IgD-negative memory B cell (primary cell): Measurements from ENCODE around the gene PACS1. TPM values are rescaled to one million over a fixed set of nuclear protein-coding genes. Genes with fewer than 3 reads are reported as not detected.

ENCODE experiments used
- H3K27ac Mint-ChIP-seq, 3 donors: one replicate each; pipeline ENCODE4 v1.8.0; 2020 to 2022; ENCODE audit warnings: mild to moderate bottlenecking in 3 of 3, mixed read lengths in 3 of 3, moderate library complexity in 1 of 3
- H3K27me3 Mint-ChIP-seq: one replicate; pipeline ENCODE4 v1.8.0; 2021; ENCODE audit warnings: mixed read lengths
- H3K36me3 Mint-ChIP-seq: one replicate; pipeline ENCODE4 v1.8.0; 2020; ENCODE audit warnings: mild to moderate bottlenecking, mixed read lengths
- H3K4me1 Mint-ChIP-seq, 3 donors: one replicate each; pipeline ENCODE4 v1.8.0; 2020 to 2022; ENCODE audit warnings: mixed read lengths in 3 of 3, mild to moderate bottlenecking in 1 of 3
- H3K4me3 Mint-ChIP-seq, 4 donors: one replicate each; pipeline ENCODE4 v1.8.0; 2020 to 2022; ENCODE audit warnings: mild to moderate bottlenecking in 4 of 4, mixed read lengths in 4 of 4, moderate library complexity in 3 of 4
- H3K9me3 Mint-ChIP-seq, 3 donors: one replicate each; pipeline ENCODE4 v1.8.0; 2020 to 2021; ENCODE audit warnings: mixed read lengths in 3 of 3, mild to moderate bottlenecking in 1 of 3
- polyA plus RNA-seq: library from polyadenylated mRNA; unstranded; fragments of 300-500 nt; fragmentation: Illumina TruSeq; gene quantifications from one replicate; pipeline ENCODE4 v1.2.3, GENCODE V29; 2021

PACS1 gene
- polyA plus RNA-seq, 1 donor from 2014 or later: 72.9 TPM

DNA sequence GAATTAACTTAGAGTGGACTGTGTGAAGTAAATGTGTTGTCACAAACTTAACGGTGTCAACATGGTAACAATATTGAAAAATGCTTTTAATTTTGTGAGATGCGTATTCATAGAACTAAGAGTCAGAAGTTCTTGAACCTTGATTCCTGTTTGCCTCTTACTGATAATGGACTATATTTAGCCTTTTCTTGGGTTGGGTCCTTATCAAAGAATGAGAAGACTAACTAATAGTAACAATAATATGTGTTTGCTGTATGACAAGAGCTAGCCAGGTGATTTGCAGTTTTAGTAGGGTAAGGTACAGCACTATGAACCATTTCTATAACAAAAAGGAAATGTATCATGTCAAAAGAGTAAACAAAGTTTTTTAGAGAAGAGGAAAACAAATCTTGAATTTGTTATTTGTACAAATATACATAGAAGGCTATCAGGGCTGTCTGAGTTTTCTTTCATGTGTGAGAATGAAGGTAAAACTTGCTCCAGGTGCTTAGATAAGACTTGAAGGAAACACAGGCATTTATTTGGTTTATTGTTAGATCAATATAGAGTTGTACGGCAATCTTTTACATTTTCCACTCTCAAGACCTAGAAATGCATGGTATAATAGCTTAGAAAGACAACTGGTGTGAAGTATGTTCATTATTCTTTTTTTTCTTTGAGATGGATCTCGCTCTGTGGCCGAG, 74.1 kb downstream of the PACS1 start:
- peaks cover 2% of the 10 kb centered on the region for H3K36me3 Mint-ChIP-seq
- H3K27me3 Mint-ChIP-seq: no peaks in the 10 kb centered on the region
- no peaks in the 10 kb centered on the region for H3K9me3 Mint-ChIP-seq
- H3K4me3 Mint-ChIP-seq: peak overlapping the region in 3 of 4 donors; percentile 2 to 54 (median 6)
- peaks cover 45 to 59% (median 47%) of the 10 kb centered on the region in 3 donors for H3K4me1 Mint-ChIP-seq
- peak overlapping the region in 1 of 3 donors; percentile 29 for H3K27ac Mint-ChIP-seq

DNA sequence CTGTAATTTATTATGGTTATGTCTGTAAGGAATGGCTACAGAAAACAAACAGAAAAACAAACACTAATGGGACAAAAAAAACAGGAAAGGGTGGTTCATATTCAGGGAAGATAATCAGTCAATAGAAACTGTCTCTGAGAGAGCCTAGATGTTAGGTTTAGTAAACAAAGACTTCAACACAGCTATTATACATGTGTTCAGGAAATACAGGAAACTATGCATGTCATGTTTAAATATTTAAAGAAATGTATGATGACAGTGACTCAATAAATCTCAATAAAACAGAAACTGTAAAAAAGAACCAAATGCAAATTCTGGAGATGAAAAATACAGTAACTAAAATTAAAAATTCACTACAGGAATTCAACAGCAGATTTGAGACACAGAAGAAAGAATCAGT, 76.0 kb downstream of the PACS1 start:
- H3K9me3 Mint-ChIP-seq: no peaks in the 10 kb centered on the region
- peaks cover 39 to 56% (median 47%) of the 10 kb centered on the region in 3 donors for H3K4me1 Mint-ChIP-seq
- H3K27ac Mint-ChIP-seq: no peak overlapping the region
- no peaks in the 10 kb centered on the region for H3K27me3 Mint-ChIP-seq
- peaks cover 2% of the 10 kb centered on the region for H3K36me3 Mint-ChIP-seq
- H3K4me3 Mint-ChIP-seq: peak overlapping the region in 3 of 4 donors; percentile 26 to 77 (median 72)

DNA sequence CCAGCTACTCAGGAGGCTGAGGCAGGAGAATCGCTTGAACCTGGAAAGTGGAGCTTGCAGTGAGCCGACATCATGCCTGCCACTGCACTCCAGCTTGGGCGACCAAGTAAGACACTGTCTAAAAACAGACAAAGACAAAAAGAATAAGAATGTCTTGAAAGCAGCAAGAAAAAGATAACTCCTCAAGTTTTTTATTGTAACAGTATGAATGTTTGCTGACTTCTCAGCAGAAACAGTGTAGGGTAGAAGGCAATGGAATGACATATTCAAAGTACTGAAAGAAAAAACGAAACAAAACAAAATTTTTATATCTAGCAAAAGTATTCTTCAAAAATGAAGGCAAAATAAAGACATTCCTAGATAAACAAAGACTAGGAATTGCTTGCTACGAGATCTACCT, 76.9 kb downstream of the PACS1 start:
- H3K36me3 Mint-ChIP-seq: peaks cover 2% of the 10 kb centered on the region
- H3K27ac Mint-ChIP-seq: no peak overlapping the region
- H3K27me3 Mint-ChIP-seq: no peaks in the 10 kb centered on the region
- no peaks in the 10 kb centered on the region for H3K9me3 Mint-ChIP-seq
- H3K4me3 Mint-ChIP-seq: no peak overlapping the region
- peaks cover 43 to 64% (median 50%) of the 10 kb centered on the region in 3 donors for H3K4me1 Mint-ChIP-seq

DNA sequence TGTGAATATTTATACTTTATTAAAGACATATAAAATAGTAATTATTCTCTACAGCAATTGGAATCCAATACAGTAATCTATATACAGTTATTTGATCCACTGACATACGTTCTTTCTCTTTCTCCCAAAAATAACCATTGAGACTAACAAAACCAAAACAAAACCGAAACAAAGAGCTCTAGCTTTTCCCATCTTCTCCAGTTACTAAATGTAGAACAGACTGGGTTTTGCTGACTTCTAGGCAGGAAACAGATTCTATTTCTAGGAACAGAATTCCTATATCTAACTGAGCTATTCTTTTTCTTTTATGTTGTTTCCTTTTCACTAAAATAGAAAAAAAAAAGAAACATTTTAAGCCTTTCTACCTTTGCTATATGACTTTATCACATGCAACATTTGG, 80.1 kb downstream of the PACS1 start:
- Mint-ChIP-seq H3K9me3 (peaks cover 0 to 6% (median 0%) of the 10 kb centered on the region in 3 donors), H3K36me3 (peaks cover 5% of the 10 kb centered on the region), H3K4me1 (peaks cover 30 to 44% (median 33%) of the 10 kb centered on the region in 3 donors), H3K4me3 (no peak overlapping the region), H3K27me3 (no peaks in the 10 kb centered on the region), H3K27ac (no peak overlapping the region)

DNA sequence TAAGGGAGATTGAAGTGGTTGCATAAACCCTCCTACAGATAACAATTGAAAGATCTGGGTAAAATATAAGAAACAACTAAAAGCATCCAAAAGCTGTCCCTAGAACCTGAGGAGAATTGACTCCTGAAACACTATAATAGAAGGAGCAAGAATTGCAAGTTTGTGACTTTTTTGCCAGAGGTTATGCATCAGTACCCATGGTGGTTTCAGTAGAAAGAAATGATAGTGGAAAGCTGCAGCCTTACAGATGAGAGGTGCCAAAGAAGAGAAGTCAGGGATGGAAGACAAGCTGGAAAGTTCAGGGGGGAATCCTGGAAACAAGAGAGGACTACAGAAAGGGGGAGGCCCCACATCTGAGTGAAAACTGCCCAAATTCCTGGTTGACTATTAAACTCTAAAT, 80.7 kb downstream of the PACS1 start:
- H3K27ac Mint-ChIP-seq: peak overlapping the region in 1 of 3 donors; percentile 92
- H3K4me1 Mint-ChIP-seq: peaks cover 26 to 38% (median 30%) of the 10 kb centered on the region in 3 donors
- H3K9me3 Mint-ChIP-seq: peaks cover 0 to 6% (median 0%) of the 10 kb centered on the region in 3 donors
- H3K36me3 Mint-ChIP-seq: peaks cover 5% of the 10 kb centered on the region
- no peaks in the 10 kb centered on the region for H3K27me3 Mint-ChIP-seq
- no peak overlapping the region for H3K4me3 Mint-ChIP-seq

DNA sequence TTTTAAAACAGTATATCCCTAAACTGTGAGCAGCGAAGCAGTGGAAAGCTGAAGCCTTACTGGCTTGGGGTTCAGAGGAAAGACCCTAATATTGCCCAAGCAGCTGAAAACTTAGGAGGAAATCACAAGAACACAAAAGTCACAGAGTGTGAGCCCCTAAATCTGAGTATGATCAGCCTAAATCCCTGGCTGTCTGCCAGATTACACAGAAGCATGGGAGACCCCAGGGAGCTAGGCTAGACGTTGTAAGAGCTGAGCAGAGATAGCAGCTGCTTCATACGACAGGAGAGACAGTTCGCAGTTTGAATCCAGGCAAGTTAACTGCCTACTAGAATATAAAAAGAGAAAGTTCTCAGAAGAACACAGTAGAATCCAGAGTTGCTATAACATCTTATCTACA, 81.2 kb downstream of the PACS1 start:
- H3K4me1 Mint-ChIP-seq: peaks cover 24 to 33% (median 26%) of the 10 kb centered on the region in 3 donors
- H3K9me3 Mint-ChIP-seq: peaks cover 0 to 6% (median 0%) of the 10 kb centered on the region in 3 donors
- peak overlapping the region in 1 of 3 donors; percentile 92 for H3K27ac Mint-ChIP-seq
- peak overlapping the region in 1 of 4 donors; percentile 10 for H3K4me3 Mint-ChIP-seq
- H3K36me3 Mint-ChIP-seq: peaks cover 5% of the 10 kb centered on the region
- H3K27me3 Mint-ChIP-seq: no peaks in the 10 kb centered on the region

DNA sequence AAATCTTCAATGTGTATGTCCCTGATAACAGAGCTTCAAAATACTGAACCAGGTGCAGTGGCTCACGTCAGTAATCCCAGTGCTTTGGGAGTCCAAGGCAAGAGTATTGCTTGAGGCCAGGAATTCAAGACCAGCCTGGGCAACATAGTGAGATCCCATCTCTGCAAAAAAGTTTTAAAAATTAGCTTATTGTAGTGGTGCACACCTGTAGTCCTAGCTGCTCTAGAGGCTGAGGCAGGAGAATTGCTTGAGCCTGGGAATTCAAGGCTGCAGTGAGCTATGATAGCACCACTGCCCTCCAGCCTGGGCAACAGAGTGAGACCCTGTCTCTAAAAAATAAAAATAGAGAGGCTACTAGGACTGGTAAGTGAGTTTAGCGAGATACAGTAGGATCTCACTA, 84.0 kb downstream of the PACS1 start:
- H3K9me3 Mint-ChIP-seq: peaks cover 0 to 6% (median 0%) of the 10 kb centered on the region in 3 donors
- peak overlapping the region in 1 of 3 donors; percentile 31 for H3K27ac Mint-ChIP-seq
- H3K36me3 Mint-ChIP-seq: peaks cover 3% of the 10 kb centered on the region
- no peak overlapping the region for H3K4me3 Mint-ChIP-seq
- H3K4me1 Mint-ChIP-seq: peaks cover 18 to 46% (median 30%) of the 10 kb centered on the region in 3 donors
- no peaks in the 10 kb centered on the region for H3K27me3 Mint-ChIP-seq

DNA sequence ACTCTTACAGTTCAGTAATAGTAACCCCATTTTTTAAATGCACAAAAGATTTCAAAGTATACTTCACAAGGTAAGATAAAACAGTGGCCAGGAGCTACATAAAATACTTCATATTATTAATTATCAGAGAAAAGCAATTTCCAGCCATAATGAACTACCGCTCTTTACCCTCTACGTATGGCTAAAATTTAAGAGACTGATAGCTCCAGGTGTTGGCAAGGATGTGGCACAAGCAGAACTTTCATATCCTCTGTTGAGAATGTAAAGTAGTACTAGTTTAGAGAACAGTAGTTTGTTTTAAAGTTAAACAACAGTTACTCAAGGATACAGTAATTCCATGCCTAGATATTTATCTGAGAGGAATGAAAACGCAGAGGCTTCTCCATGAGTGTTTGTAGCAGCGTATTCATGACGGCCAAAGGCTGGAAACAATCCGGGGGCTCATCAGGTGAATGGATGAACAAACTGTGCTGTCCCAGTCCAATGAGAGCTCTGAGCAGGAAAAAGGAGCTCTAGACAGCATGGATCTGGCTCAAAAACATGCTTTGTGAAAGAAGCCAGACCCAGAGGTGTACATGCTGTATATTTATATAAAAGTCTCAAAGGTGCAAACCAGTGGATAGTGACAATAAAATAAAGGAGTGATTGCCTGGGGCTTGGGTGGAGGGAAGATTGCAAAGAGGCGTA, 85.5 kb downstream of the PACS1 start:
- Mint-ChIP-seq H3K4me1 (peaks cover 13 to 44% (median 29%) of the 10 kb centered on the region in 3 donors), H3K27me3 (no peaks in the 10 kb centered on the region), H3K4me3 (no peak overlapping the region), H3K9me3 (peaks cover 0 to 6% (median 0%) of the 10 kb centered on the region in 3 donors), H3K27ac (no peak overlapping the region), H3K36me3 (peaks cover 3% of the 10 kb centered on the region)

DNA sequence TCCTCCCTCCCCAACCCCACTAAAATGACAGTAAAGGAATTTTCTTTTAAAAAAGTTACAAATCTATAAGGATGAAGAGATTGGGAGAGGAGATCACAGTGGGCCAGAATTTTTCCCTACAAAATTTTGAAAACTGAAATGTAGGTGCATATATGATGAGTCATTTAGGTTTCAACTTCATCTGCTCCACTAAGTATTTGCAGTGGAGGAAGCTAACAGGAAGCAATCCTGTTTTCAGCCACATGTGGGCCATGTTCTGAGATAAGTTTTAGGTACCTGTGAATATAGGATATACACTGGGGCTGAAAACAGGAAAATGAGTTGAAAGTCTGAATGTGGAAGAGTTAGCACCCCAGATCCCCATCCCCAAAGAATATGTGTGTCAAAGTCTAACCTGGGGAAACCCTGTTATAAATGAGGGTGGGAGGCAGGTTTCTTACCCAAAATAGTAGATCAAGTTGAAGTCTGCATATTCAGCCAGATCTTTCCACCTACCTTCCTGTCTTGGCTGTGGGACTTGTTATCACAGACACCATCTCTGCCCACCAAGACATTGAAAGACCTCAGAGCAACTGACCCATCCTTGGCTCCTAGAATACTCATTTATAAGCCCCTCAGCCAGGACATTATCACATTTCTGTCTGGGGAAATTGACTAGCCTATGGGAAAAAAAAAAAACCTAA, 87.3 kb downstream of the PACS1 start:
- Mint-ChIP-seq H3K36me3 (peaks cover under 1% of the 10 kb centered on the region), H3K4me3 (no peak overlapping the region), H3K4me1 (peaks cover 8 to 32% (median 26%) of the 10 kb centered on the region in 3 donors), H3K27me3 (no peaks in the 10 kb centered on the region), H3K27ac (no peak overlapping the region), H3K9me3 (peaks cover 0 to 2% (median 0%) of the 10 kb centered on the region in 3 donors)

DNA sequence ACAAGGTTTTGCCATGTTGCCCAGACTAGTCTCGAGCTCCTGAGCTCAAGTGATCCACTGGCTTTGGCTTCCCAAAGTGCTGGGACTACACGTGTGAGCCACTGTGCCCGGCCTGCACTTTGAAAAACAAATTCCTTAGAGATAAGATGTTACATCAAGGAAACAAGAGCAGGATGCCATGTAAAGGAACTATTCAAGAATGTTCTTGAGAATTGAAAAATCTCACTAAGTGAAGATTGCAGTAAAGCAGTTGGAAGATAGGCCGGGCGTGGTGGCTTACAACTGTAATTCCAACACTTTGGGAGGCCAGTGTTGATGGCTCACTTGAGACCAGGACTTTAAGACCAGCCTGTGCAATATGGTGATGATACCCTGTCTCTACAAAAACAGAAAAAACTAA, 88.1 kb downstream of the PACS1 start:
- H3K36me3 Mint-ChIP-seq: no peaks in the 10 kb centered on the region
- H3K4me3 Mint-ChIP-seq: no peak overlapping the region
- H3K4me1 Mint-ChIP-seq: peaks cover 11 to 27% (median 22%) of the 10 kb centered on the region in 3 donors

DNA sequence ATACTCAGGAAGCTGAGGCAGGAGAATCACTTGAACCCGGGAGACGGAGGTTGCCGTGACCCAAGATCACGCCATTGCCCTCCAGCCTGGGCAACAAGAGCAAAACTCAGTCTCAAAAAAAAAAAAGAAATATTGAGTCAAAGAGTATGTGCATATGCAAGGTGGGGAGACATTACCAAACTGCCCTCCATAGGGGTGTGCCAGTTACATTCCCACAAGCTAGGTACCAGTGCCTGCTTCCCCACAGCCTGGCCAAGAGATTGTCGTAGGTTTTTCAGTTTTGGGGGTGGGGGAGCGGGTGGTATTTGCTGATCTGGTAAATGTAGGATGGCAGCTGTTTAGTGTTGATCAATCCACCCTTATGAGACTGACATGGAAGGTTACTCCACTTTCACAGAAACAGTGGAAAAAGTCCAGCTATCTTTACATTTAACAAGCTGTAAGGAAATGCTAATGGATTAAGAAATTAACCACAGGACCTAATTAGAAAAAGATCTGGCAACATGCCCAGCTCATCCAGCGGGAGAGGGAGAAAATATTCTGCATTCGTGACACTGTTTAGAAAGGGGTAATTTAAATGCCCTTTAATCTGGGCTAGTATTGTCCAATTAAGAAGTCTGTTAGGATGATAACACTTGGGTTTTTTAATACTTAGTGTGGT, 89.4 kb downstream of the PACS1 start:
- no peaks in the 10 kb centered on the region for H3K27me3 Mint-ChIP-seq
- H3K27ac Mint-ChIP-seq: no peak overlapping the region

More for the DNA sequence above, 88.1 kb downstream of the PACS1 start:
- Mint-ChIP-seq H3K27ac (no peak overlapping the region), H3K9me3 (no peaks in the 10 kb centered on the region), H3K27me3 (no peaks in the 10 kb centered on the region)

DNA sequence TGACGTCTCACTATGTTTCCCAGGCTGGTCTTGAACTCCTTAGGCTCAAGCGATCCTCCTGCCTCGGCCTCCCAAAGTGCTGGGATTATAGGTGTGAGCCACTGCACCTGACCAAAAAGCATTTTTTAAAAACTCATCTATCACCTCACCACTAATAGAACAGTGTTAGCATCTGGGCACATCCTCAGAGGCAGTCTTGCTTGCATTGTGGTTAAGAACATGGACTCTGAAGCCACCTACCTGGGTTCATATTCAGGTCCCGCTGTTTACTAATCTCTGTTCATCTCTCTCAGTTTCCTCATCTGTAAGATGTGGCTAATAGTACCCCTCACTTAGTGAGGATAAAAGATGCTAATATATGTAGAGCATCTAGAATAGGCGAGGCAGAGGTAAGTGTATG, 90.6 kb downstream of the PACS1 start:
- H3K27me3 Mint-ChIP-seq: no peaks in the 10 kb centered on the region
- H3K36me3 Mint-ChIP-seq: peaks cover under 1% of the 10 kb centered on the region
- peak overlapping the region in 2 of 3 donors; percentile 8 to 55 for H3K27ac Mint-ChIP-seq
- H3K9me3 Mint-ChIP-seq: no peaks in the 10 kb centered on the region
- H3K4me3 Mint-ChIP-seq: no peak overlapping the region
- H3K4me1 Mint-ChIP-seq: peaks cover 21 to 46% (median 37%) of the 10 kb centered on the region in 3 donors

More for the DNA sequence above, 89.4 kb downstream of the PACS1 start:
- Mint-ChIP-seq H3K36me3 (no peaks in the 10 kb centered on the region), H3K4me3 (no peak overlapping the region), H3K4me1 (peaks cover 17 to 37% (median 31%) of the 10 kb centered on the region in 3 donors), H3K9me3 (no peaks in the 10 kb centered on the region)

DNA sequence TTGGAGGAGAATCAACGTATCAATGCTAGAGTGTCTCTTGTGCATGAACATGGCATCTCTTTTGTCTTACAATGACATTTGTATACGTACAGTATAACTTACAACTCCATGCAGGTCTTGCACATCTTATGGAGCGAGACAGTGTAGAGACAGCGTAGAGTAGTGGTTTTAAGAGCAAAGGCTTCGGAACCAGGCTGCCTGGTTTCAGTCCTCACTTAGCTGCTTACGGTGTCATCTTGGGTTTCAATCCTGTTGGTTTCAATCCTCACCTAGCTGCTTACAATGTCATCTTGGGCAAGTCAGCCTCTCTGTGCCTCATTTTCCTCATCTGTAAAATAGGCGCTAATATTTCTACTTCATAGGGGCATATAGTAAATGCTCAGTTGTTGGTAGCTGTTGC, 98.2 kb downstream of the PACS1 start:
- Mint-ChIP-seq H3K4me1 (peaks cover 14 to 35% (median 26%) of the 10 kb centered on the region in 3 donors), H3K9me3 (no peaks in the 10 kb centered on the region), H3K36me3 (peaks cover 2% of the 10 kb centered on the region), H3K27me3 (no peaks in the 10 kb centered on the region), H3K27ac (no peak overlapping the region), H3K4me3 (no peak overlapping the region)

DNA sequence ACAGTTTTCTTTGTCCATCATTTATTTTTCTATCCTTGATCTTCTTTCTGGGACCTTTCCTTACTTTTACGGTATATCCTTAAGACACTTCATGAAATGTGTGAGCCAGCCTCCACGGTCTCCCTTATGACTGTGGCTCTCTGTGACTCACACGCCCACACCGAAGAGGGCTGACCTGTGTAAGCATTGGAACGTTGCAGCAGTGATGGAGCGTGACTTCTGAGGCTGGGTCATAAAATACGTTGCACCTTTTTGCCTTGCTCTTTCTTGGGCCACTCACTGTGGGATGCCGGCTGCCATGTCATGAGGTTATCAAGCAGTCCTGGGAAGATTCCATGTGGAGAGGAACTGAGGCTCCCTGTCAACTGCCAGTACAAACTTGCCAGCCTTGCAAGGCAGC, 102.1 kb downstream of the PACS1 start:
- Mint-ChIP-seq H3K36me3 (no peaks in the 10 kb centered on the region), H3K27me3 (no peaks in the 10 kb centered on the region), H3K9me3 (no peaks in the 10 kb centered on the region), H3K4me3 (no peak overlapping the region), H3K27ac (no peak overlapping the region), H3K4me1 (peaks cover 9 to 23% (median 19%) of the 10 kb centered on the region in 3 donors)
